PC-9 (cell line): Measurements from ENCODE around the gene CNOT1.

Experiments used
- EZH2 ChIP-seq: fragments of 200-600 bp; sonication (generic); IDR thresholded peaks from 2 replicates; pipeline ENCODE4 v1.8.0; 2017; ENCODE audit warnings: antibody characterized with exemption, low read depth
- TF ChIP-seq, protein P1 (sequence below): fragments of 200-600 bp; sonication (generic); conservative IDR thresholded peaks from 2 replicates; pipeline ENCODE4 v1.6.1; 2017; ENCODE audit warnings: mixed run types, antibody characterized with exemption, mild to moderate bottlenecking, moderate library complexity

- TF ChIP-seq, protein P1, sequence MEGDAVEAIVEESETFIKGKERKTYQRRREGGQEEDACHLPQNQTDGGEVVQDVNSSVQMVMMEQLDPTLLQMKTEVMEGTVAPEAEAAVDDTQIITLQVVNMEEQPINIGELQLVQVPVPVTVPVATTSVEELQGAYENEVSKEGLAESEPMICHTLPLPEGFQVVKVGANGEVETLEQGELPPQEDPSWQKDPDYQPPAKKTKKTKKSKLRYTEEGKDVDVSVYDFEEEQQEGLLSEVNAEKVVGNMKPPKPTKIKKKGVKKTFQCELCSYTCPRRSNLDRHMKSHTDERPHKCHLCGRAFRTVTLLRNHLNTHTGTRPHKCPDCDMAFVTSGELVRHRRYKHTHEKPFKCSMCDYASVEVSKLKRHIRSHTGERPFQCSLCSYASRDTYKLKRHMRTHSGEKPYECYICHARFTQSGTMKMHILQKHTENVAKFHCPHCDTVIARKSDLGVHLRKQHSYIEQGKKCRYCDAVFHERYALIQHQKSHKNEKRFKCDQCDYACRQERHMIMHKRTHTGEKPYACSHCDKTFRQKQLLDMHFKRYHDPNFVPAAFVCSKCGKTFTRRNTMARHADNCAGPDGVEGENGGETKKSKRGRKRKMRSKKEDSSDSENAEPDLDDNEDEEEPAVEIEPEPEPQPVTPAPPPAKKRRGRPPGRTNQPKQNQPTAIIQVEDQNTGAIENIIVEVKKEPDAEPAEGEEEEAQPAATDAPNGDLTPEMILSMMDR: no peak
- no peak for TF ChIP-seq EZH2
Observed at GRCh38 chr16:58639230-58639629, 9.6 kb upstream of the CNOT1 start.
